Peyer's patch (tissue), 4 donors: ENCODE results near the gene MYO1D.

Experiments used
- POLR2A ChIP-seq, 2 donors: fragments of 450-650 bp; IDR thresholded peaks; one replicate each; pipeline ENCODE4 v1.5.1; 2017; ENCODE audit warnings: antibody characterized with exemption in 2 of 2, mild to moderate bottlenecking in 2 of 2, moderate library complexity in 2 of 2
- TF ChIP-seq, protein P1 (sequence below), 6 experiments: fragments of 450-650 bp in 4 of 6; fragments of 200-600 bp in 2 of 6; sonication (generic) in 1 of 6; IDR thresholded peaks; one replicate each; pipeline ENCODE4 v1.5.1; 2017 to 2019; ENCODE audit warnings: antibody characterized with exemption in 6 of 6, mild to moderate bottlenecking in 3 of 6, moderate library complexity in 1 of 6

DNA sequence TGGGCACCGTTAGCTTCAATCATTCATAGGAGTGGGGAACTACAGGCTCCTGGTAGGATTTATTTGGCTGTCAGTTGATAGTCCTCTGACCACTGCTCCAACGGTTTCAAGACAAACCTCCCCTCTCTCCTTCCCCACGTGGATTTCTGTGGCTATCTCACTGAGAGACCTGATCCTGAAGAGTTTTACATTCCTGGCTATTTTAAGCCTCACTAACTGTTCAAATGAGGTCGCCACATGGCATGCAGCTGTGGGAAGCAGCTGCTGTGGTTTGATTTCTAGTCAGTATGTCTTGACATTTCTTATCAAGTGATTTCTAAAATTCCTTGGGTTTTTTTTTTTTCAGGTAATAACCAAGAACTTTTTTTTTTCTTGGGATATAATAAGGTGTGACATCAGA, 351.8 kb downstream of the MYO1D start:
- no peak for TF ChIP-seq POLR2A (IDR thresholded peaks at IDR 0.05)
- TF ChIP-seq, protein P1, sequence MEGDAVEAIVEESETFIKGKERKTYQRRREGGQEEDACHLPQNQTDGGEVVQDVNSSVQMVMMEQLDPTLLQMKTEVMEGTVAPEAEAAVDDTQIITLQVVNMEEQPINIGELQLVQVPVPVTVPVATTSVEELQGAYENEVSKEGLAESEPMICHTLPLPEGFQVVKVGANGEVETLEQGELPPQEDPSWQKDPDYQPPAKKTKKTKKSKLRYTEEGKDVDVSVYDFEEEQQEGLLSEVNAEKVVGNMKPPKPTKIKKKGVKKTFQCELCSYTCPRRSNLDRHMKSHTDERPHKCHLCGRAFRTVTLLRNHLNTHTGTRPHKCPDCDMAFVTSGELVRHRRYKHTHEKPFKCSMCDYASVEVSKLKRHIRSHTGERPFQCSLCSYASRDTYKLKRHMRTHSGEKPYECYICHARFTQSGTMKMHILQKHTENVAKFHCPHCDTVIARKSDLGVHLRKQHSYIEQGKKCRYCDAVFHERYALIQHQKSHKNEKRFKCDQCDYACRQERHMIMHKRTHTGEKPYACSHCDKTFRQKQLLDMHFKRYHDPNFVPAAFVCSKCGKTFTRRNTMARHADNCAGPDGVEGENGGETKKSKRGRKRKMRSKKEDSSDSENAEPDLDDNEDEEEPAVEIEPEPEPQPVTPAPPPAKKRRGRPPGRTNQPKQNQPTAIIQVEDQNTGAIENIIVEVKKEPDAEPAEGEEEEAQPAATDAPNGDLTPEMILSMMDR (IDR thresholded peaks at IDR 0.05), result no peak
